H1 (cell line): ENCODE results near the gene PTCH2. TPM values are rescaled to one million over a fixed set of nuclear protein-coding genes. Genes with fewer than 3 reads are reported as not detected.

Experiments used
- ATF3 ChIP-seq: IDR thresholded peaks from 2 replicates; pipeline ENCODE4 v1.6.1; 2011; ENCODE audit warnings: low read depth, mild to moderate bottlenecking, low read length; ENCODE audit not compliant: insufficient read depth
- BRCA1 ChIP-seq: IDR thresholded peaks from 2 replicates; pipeline ENCODE4 v1.6.1; 2012; ENCODE audit warnings: low read depth, low read length, improper control_type of control experiment
- CEBPB ChIP-seq: IDR thresholded peaks from 2 replicates; pipeline ENCODE4 v1.6.1; 2012; ENCODE audit warnings: low read depth, low read length
- CHD1 ChIP-seq: IDR thresholded peaks from 2 replicates; pipeline ENCODE4 v1.6.1; 2012; ENCODE audit warnings: low read depth, low read length, improper control_type of control experiment
- CTCF ChIP-seq, 3 experiments: IDR thresholded peaks; 1 replicate in 2 of 3; 2 replicates in 1 of 3; pipeline versions ENCODE4 v1.5.1 to v1.6.1; 2011; ENCODE audit warnings: low read length in 3 of 3, mild to moderate bottlenecking in 3 of 3, inconsistent platforms in 2 of 3, low read depth in 1 of 3, moderate library complexity in 1 of 3; ENCODE audit not compliant: insufficient read depth in 1 of 3; ENCODE audit errors: control extremely low read depth in 1 of 3
- HDAC2 ChIP-seq, 2 experiments: fragments of 300-600 bp in 1 of 2; sonication (generic) in 1 of 2; IDR thresholded peaks; 2 replicates each; pipeline ENCODE4 v1.6.1; 2011 to 2012; ENCODE audit warnings: low read depth in 2 of 2, low read length in 2 of 2, mild to moderate bottlenecking in 2 of 2, moderate library complexity in 2 of 2, borderline replicate concordance in 1 of 2, inconsistent platforms in 1 of 2
- MAFK ChIP-seq: IDR thresholded peaks from 2 replicates; pipeline ENCODE4 v1.6.1; 2012; ENCODE audit warnings: low read depth, mild to moderate bottlenecking, improper control_type of control experiment, low read length
- NANOG ChIP-seq: IDR thresholded peaks from 2 replicates; pipeline ENCODE4 v1.6.1; 2011; ENCODE audit warnings: low read length, low read depth, mild to moderate bottlenecking, inconsistent platforms; ENCODE audit not compliant: insufficient read depth, poor library complexity, severe bottlenecking
- NRF1 ChIP-seq: IDR thresholded peaks from 2 replicates; pipeline ENCODE4 v1.6.1; 2011; ENCODE audit warnings: mild to moderate bottlenecking, low read depth, low read length, improper control_type of control experiment
- POU5F1 ChIP-seq: IDR thresholded peaks from 2 replicates; pipeline ENCODE4 v1.6.1; 2011; ENCODE audit warnings: low read depth, mild to moderate bottlenecking, low read length, moderate library complexity
- RAD21 ChIP-seq, 2 experiments: IDR thresholded peaks in 1 of 2; conservative IDR thresholded peaks in 1 of 2; 2 replicates each; pipeline ENCODE4 v1.6.1; 2011; ENCODE audit warnings: low read depth in 2 of 2, low read length in 2 of 2, improper control_type of control experiment in 1 of 2, inconsistent platforms in 1 of 2, mild to moderate bottlenecking in 1 of 2, moderate library complexity in 1 of 2
- RBBP5 ChIP-seq: IDR thresholded peaks from 2 replicates; pipeline ENCODE4 v1.7.1; 2012; ENCODE audit warnings: low read depth, mild to moderate bottlenecking, inconsistent platforms, low read length, moderate library complexity, borderline replicate concordance
- SAP30 ChIP-seq: fragments of 300-600 bp; sonication (generic); IDR thresholded peaks from 2 replicates; pipeline ENCODE4 v1.7.1; 2012; ENCODE audit warnings: low read length, moderate library complexity, mild to moderate bottlenecking, inconsistent platforms; ENCODE audit not compliant: insufficient read depth, insufficient replicate concordance
- SIX5 ChIP-seq: IDR thresholded peaks from 2 replicates; pipeline ENCODE4 v1.6.1; 2011; ENCODE audit warnings: mild to moderate bottlenecking, low read depth, low read length
- SP1 ChIP-seq: IDR thresholded peaks from 2 replicates; pipeline ENCODE4 v1.6.1; 2011; ENCODE audit warnings: low read depth, low read length
- SP2 ChIP-seq: IDR thresholded peaks from 2 replicates; pipeline ENCODE4 v1.6.1; 2012; ENCODE audit warnings: mild to moderate bottlenecking, low read length, inconsistent platforms
- SUZ12 ChIP-seq: fragments of 200-600 bp; sonication (generic); IDR thresholded peaks from 2 replicates; pipeline ENCODE4 v1.6.1; 2012; ENCODE audit warnings: mild to moderate bottlenecking, inconsistent platforms, low read length, moderate library complexity, mixed read lengths
- TAF7 ChIP-seq: optimal IDR thresholded peaks from 2 replicates; pipeline ENCODE3; 2011; ENCODE audit warnings: low read depth, mild to moderate bottlenecking, inconsistent platforms, low read length, moderate library complexity, borderline replicate concordance
- USF2 ChIP-seq: IDR thresholded peaks from 2 replicates; pipeline ENCODE4 v1.6.1; 2011; ENCODE audit warnings: low read length, improper control_type of control experiment
- polyA plus RNA-seq, 7 experiments: library from polyadenylated mRNA; depleted of rRNA in 3 of 7; stranded (reverse) in 5 of 7; unstranded in 2 of 7; fragments of >200 nt in 5 of 7; fragments of 200-250 nt in 2 of 7; gene quantifications; 1 replicate in 5 of 7; 2 replicates in 1 of 7; 4 replicates in 1 of 7; pipeline versions ENCODE4 v1.2.1 to v1.2.3, GENCODE V29; 2011 to 2013; ENCODE audit warnings: missing spikeins in 2 of 7, mixed read lengths in 2 of 7
- total RNA-seq: library from RNA; stranded (reverse); fragmentation: NEBNext Ultra II Directional; extraction: Animal tissue kit (Norgen Biotek cat#: 25700); gene quantifications from 2 replicates; pipeline ENCODE4 v1.2.1, GENCODE V29; 2021

Gene PTCH2
- total and polyA plus RNA-seq, 2 of the 8 experiments (the other 6 are each of a cell fraction or from before 2014, with no cell fraction given), result 0.35 to 1.2 TPM

- TF ChIP-seq SUZ12 (no peak), SP2 (no peak), RBBP5 (peak; percentile 45), CTCF (IDR thresholded peaks at IDR 0.05; ENCODE audit: control extremely low read depth in 1 of 3, insufficient read depth in 1 of 3, low read depth in 1 of 3, low read length in 3 of 3) (peak in 2 of 3 experiments; percentile 89 to 97; a peak in 3 of 4 replicates), CEBPB (peak; percentile 59; the same call in 1 of the 2 replicates), RAD21 (IDR thresholded peaks at IDR 0.05 in 1 of 2, conservative IDR thresholded peaks at IDR 0.05 in 1 of 2; ENCODE audit: low read depth in 2 of 2, low read length in 2 of 2) (peak; percentile 71 to 79), NANOG (no peak), USF2 (no peak), POU5F1 (no peak), MAFK (no peak), NRF1 (no peak), HDAC2 (IDR thresholded peaks at IDR 0.05; ENCODE audit: borderline replicate concordance in 1 of 2, low read depth in 2 of 2, low read length in 2 of 2) (no peak; a peak in 1 of 4 replicates), SAP30 (no peak), BRCA1 (no peak), SIX5 (no peak), SP1 (no peak), TAF7 (peak; percentile 84), CHD1 (no peak), ATF3 (no peak)
Observed at GRCh38 chr1:44799770-44800584, 43.1 kb downstream of the PTCH2 start, which contains the start of gene PLK3 (continued).
